HG02798 (cell line): ENCODE measurements around the gene CLDN5.
A peak's percentile ranks its signal among the peaks of the same experiment; 100 is the strongest.

Experiments used
- ATAC-seq: cut with Tn5 transposase; IDR thresholded peaks from one replicate; pipeline ENCODE4 v1.9.1; 2021; ENCODE audit warnings: mild to moderate bottlenecking; ENCODE audit not compliant: unreplicated experiment, poor library complexity

Gene CLDN5

GRCh38 chr22:19488884-19489843 lies 35.0 kb downstream of the CLDN5 start:
- no peak for ATAC-seq

GRCh38 chr22:19488285-19488684 lies 35.9 kb downstream of the CLDN5 start:
- ATAC-seq: no peak

DNA sequence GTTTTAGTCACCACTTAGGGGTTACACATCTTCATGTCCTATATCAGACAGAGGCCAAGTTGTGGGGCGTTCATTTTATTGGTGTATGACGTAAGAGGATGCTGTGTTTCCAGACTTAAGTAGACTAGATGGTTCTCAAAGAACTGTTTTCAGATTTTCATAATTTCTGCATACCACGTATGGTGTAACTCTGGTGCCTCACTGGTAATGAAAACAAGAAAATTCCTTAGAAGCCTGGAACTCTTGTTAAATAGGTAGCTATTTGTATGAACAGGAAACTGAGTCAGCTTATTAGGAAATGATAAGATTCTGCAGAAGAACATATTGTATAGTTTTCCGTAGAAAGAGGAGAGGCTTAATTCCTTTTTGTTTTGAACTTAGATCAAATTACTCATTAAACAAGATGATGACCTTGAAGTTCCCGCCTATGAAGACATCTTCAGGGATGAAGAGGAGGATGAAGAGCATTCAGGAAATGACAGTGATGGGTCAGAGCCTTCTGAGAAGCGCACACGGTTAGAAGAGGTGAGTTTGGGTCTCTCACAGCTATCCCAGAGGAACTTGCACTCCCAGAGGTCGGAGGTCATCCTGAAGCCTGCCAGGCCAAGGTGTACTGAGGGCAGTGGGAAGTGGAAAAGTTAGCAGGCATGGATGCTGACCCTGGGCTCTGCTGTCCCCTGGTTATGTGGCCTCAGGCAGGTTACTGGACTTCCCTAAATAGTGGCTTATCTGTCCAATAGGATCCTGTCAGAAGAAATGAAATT lies 40.5 kb downstream of the CLDN5 start:
- no peak for ATAC-seq

- no peak for ATAC-seq
Measured at GRCh38 chr22:19482297-19482696, 41.9 kb downstream of the CLDN5 start.

GRCh38 chr22:19480789-19481188 lies 43.4 kb downstream of the CLDN5 start:
- no peak for ATAC-seq

DNA sequence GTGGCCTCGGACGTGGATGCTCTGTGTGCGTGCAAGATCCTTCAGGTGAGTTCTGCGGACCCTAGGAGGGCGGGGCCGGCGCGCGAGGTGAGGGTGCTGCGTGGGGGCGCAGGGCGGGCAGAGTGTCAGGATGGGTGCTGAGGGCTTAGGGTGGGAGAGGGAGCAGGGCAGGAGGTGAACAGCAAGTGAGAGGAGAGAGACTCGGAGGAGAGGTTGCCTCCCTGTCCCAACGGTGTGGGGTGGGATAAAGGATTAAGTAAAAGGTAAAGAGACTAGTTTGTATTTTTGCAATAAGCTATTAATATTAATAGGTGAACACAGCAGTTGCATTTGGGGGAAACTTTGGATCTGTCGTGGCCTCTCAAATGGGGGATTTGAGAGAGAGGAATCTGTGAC lies 44.0 kb downstream of the CLDN5 start:
- peak; percentile 1 for ATAC-seq

GRCh38 chr22:19479355-19480172 lies 44.6 kb downstream of the CLDN5 start, which contains the start of gene CDC45:
Gene CDC45 (plus strand): TSS chr22:19479920. CDS start chr22:19479969, 49 bp downstream.
- ATAC-seq: peak; percentile 91

DNA sequence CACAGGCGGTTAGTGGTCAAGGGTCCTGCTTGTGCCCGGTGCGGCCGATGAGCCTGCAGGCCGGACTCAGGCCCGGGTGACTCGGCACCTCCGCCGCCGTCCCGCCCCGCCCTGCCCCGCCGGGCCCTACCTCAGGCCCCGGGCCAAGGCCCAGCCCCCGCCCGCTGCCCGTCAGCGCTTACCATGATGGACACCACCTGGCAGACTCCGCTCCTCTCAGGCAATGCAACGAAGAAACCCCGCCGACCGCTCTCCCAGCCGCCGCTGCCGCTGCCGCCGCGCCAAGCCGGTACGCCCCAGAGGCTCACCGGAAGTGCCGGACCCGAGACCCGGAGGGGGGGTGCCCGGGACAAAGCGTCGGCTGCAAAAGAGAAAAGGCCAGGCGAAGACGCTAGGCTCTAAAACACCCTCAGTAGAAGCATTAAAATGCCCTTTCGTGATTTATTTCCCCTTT lies 45.3 kb downstream of the CLDN5 start, which contains the start of gene UFD1:
UFD1 (minus strand) TSS at position 293 of the 454 bp plus-strand sequence; CDS start at position 185, 108 bp downstream.
- ATAC-seq: peak; percentile 55

- ATAC-seq: no peak
Measured at GRCh38 chr22:19478045-19478900, 45.9 kb downstream of the CLDN5 start.

DNA sequence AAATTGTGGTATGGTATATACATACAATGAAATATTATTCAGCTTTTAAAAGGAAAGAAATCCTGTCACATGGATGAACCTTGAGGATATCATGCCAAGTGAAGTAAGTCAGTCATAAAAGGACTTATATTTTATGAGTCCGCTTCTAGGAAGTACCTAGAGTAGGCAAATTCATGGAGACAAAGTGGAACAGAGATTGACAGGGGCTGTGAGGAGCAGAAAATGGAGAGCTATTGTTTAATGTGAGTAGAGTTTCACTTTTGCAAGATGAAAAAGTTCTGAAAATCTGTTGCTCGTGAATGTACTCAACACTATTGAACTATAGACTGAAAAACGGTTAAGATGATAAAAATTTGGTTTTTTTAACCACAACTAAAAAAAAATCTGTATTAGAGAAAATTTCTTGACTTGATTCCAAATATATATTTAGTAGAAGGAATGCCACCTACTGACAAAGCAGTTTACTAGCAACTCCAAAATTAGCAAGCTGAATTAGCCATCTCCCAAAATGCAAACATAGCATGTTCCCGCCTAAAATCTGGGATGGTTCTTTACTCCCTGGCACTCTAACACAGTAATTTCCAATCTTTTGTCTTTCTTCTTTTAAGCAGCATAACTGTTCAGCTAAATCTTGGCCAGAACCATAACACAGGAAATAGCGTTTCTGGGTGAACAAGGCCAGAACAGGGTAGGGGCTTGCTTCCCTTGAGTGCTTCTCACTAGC lies 46.7 kb downstream of the CLDN5 start:
- no peak for ATAC-seq

DNA sequence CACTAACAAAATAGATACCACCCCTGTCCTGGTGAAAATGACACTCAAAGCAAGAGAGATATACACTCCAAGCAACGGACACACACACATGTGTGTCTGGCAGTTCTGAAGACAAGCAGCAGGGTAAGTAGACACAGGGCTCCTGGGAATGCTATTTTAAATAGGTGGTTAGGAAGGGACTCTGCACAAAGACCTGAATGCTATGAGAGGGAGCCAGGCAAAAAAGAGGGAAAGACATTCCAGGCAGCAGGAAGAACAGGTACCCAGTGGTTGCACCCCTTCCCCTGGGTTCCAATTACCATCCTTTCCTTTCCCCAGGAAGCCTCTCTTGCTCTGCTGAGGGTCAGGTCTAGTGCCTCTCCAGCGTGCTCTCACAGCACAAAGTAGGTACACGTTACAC lies 48.2 kb downstream of the CLDN5 start:
- no peak for ATAC-seq

GRCh38 chr22:19473578-19473977 lies 50.6 kb downstream of the CLDN5 start:
- ATAC-seq: no peak
